ENCODE measurements around the gene HPD.
A peak's percentile ranks its signal among the peaks of the same experiment; 100 is the strongest.
"Not testable (repeated sequence)": the region's sequence is repeated elsewhere in the genome, so short reads cannot be mapped to it uniquely, and the experiment has no call there.

HPD gene

GRCh38 chr12:121858662-121859572 lies at the start of gene HPD:
Gene HPD (minus strand): TSS chr12:121858859. CDS start chr12:121858823, 36 bp downstream.
- DNase-seq (ENCODE audit: low read depth, low spot score), result no peak
- no peak within 1 kb of the TSS for H3K4me3 ChIP-seq
- no peak within 1 kb of the TSS for H3K27ac ChIP-seq
- no peaks in the 10 kb centered on the region for H3K36me3 ChIP-seq (ENCODE audit: insufficient read depth, low read length)
- no peak for TF ChIP-seq POLR2AphosphoS5 (IDR thresholded peaks at IDR 0.05; ENCODE audit: borderline replicate concordance, low read depth, low read length)
- no peak for TF ChIP-seq FOXP2 (optimal IDR thresholded peaks at IDR 0.05; ENCODE audit: control extremely low read depth, extremely low read length, insufficient read depth)
- TF ChIP-seq EZH2 (IDR thresholded peaks at IDR 0.05), result no peak
- H3K9me3 ChIP-seq (ENCODE audit: low read depth, low read length), result no peaks in the 10 kb centered on the region
- H3K9ac ChIP-seq (ENCODE audit: insufficient read length), result no peak within 1 kb of the TSS

- Histone ChIP-seq H3K9me3 (ENCODE audit: low read depth, low read length) (no peaks in the 10 kb centered on the region), H3K4me3 (no peak overlapping the region), H3K9ac (ENCODE audit: insufficient read length) (no peak overlapping the region), H3K36me3 (ENCODE audit: insufficient read depth, low read length) (peaks cover 56% of the 10 kb centered on the region), H3K27ac (peak overlapping the region; percentile 67)
- no peak for TF ChIP-seq FOXP2 (optimal IDR thresholded peaks at IDR 0.05; ENCODE audit: control extremely low read depth, extremely low read length, insufficient read depth)
- TF ChIP-seq POLR2AphosphoS5 (IDR thresholded peaks at IDR 0.05; ENCODE audit: borderline replicate concordance, low read depth, low read length), result no peak
- no peak for TF ChIP-seq EZH2 (IDR thresholded peaks at IDR 0.05)
- no peak for DNase-seq (ENCODE audit: low read depth, low spot score)
These were observed 47.1 kb upstream of the HPD start for GRCh38 chr12:121905746-121906145.

DNA sequence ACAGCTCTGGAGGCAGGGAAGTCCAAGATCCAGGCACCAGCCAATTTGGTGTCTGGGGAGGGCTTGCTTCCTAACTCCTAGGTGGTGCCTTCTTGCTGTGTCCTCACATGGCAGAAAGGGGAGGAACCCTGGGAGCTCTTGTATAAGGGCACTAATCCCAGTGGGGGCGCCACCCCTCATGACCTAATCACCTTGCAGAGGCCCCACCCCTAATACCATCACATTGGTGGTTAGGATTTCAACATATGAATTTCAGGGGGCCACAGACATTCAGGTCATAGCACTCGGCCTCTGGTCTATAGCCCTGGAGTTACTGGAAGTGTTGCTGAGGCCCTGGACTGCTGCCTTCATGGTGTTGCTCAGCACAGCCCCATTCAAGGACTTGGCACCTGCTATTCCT lies 44.5 kb upstream of the HPD start:
- Histone ChIP-seq H3K36me3 (ENCODE audit: insufficient read depth, low read length) (peaks cover 53% of the 10 kb centered on the region), H3K27ac (no peak overlapping the region), H3K9ac (ENCODE audit: insufficient read length) (no peak overlapping the region), H3K4me3 (no peak overlapping the region), H3K9me3 (ENCODE audit: low read depth, low read length) (no peaks in the 10 kb centered on the region)
- TF ChIP-seq POLR2AphosphoS5 (IDR thresholded peaks at IDR 0.05; ENCODE audit: borderline replicate concordance, low read depth, low read length) (no peak), EZH2 (IDR thresholded peaks at IDR 0.05) (no peak), FOXP2 (optimal IDR thresholded peaks at IDR 0.05; ENCODE audit: control extremely low read depth, extremely low read length, insufficient read depth) (no peak)
- DNase-seq (ENCODE audit: low read depth, low spot score), result no peak

GRCh38 chr12:121899590-121899989 lies 40.9 kb upstream of the HPD start:
- Histone ChIP-seq H3K27ac (no peak overlapping the region), H3K36me3 (ENCODE audit: insufficient read depth, low read length) (peaks cover 69% of the 10 kb centered on the region)

GRCh38 chr12:121898287-121898686 lies 39.6 kb upstream of the HPD start:
- H3K4me3 ChIP-seq, result no peak overlapping the region
- peaks cover 63% of the 10 kb centered on the region for H3K36me3 ChIP-seq (ENCODE audit: insufficient read depth, low read length)
- H3K9ac ChIP-seq (ENCODE audit: insufficient read length), result no peak overlapping the region
- TF ChIP-seq FOXP2 (optimal IDR thresholded peaks at IDR 0.05; ENCODE audit: control extremely low read depth, extremely low read length, insufficient read depth) (no peak), POLR2AphosphoS5 (IDR thresholded peaks at IDR 0.05; ENCODE audit: borderline replicate concordance, low read depth, low read length) (no peak), EZH2 (IDR thresholded peaks at IDR 0.05) (no peak)
- H3K9me3 ChIP-seq (ENCODE audit: low read depth, low read length), result no peaks in the 10 kb centered on the region
- no peak for DNase-seq (ENCODE audit: low read depth, low spot score)
- H3K27ac ChIP-seq, result no peak overlapping the region

More at GRCh38 chr12:121899590-121899989, 40.9 kb upstream of the HPD start:
- H3K4me3 ChIP-seq, result no peak overlapping the region
- TF ChIP-seq POLR2AphosphoS5 (IDR thresholded peaks at IDR 0.05; ENCODE audit: borderline replicate concordance, low read depth, low read length) (no peak), FOXP2 (optimal IDR thresholded peaks at IDR 0.05; ENCODE audit: control extremely low read depth, extremely low read length, insufficient read depth) (no peak), EZH2 (IDR thresholded peaks at IDR 0.05) (no peak)
- no peaks in the 10 kb centered on the region for H3K9me3 ChIP-seq (ENCODE audit: low read depth, low read length)
- DNase-seq (ENCODE audit: low read depth, low spot score), result no peak
- no peak overlapping the region for H3K9ac ChIP-seq (ENCODE audit: insufficient read length)

- Histone ChIP-seq H3K27ac (no peak overlapping the region), H3K9me3 (ENCODE audit: low read depth, low read length) (no peaks in the 10 kb centered on the region), H3K36me3 (ENCODE audit: insufficient read depth, low read length) (peaks cover 39% of the 10 kb centered on the region), H3K9ac (ENCODE audit: insufficient read length) (no peak overlapping the region), H3K4me3 (no peak overlapping the region)
- TF ChIP-seq FOXP2 (optimal IDR thresholded peaks at IDR 0.05; ENCODE audit: control extremely low read depth, extremely low read length, insufficient read depth), result no peak
- TF ChIP-seq EZH2 (IDR thresholded peaks at IDR 0.05), result no peak
- no peak for DNase-seq (ENCODE audit: low read depth, low spot score)
These were observed 36.0 kb upstream of the HPD start for GRCh38 chr12:121894633-121895032.

DNA sequence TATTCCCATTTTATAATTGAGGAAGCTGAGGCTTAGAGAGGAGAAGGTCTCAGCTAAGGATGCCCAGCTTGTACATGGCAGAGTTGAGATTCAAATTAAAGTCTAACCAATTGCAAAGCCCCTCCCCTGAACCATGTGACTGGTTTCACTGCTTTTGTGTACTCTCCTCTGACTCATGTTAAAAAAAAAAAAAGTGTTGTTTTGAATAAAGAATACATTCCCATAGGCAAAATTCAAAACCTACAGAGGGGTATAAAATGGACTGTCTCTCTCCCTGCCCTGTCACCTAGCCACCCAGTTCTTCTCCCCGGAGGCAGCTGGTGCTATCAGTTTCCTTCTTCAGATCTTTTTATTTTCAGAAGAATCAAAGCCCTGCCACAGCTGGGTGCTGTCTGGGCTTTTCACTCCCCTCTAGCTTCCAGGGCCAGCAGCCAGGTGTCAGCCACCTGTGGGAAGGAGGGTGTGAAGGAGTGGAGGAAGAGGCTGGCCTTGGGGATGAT lies 35.4 kb upstream of the HPD start:
- no peak for DNase-seq (ENCODE audit: low read depth, low spot score)
- TF ChIP-seq POLR2AphosphoS5 (IDR thresholded peaks at IDR 0.05; ENCODE audit: borderline replicate concordance, low read depth, low read length) (no peak), EZH2 (IDR thresholded peaks at IDR 0.05) (no peak), FOXP2 (optimal IDR thresholded peaks at IDR 0.05; ENCODE audit: control extremely low read depth, extremely low read length, insufficient read depth) (no peak)
- Histone ChIP-seq H3K4me3 (no peak overlapping the region), H3K27ac (0 out of 2 replicates have a peak overlapping the region, but pooled peaks have one; percentile 1), H3K36me3 (ENCODE audit: insufficient read depth, low read length) (peaks cover 33% of the 10 kb centered on the region), H3K9me3 (ENCODE audit: low read depth, low read length) (no peaks in the 10 kb centered on the region), H3K9ac (ENCODE audit: insufficient read length) (peak overlapping the region; percentile 24)

DNA sequence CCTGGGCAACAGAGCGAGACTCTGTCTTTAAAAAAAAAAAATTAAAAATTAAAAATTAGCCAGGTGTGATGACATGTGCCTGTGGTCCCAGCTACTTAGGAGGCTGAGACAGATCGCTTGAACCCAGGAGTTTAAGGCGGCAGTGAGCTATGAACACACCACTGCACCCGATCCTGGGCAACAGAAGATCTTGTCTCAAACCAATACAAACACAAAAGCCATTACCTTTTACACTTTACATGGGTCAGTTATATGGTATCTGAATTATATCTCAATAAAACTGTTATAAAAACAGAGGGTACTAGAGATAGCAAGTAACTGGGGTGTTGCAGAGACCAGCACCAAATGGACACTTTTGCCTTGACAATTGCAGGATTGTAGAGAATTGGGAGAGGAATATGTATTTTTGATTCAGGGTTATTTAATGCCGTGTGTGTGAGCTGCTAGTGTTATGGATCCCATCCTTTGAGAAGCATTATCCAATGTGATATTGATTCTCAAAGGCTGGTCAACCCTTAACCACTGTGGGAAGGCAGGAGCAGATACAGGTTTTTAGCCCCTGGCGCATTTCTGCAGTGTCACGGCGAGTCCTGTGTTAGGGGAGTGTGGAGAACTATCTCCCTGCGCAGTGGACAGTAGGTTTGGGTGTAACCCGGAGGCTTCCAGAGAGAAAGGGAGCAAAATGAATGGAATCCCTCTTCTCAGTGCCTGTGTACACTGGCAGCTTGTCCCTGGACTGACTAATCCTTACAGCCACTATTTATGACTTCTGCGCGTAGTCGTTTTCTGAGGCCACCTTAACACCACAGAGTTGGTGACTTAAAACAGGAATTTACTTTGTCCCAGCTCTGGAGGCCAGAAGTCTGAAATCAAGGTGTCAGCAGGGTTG lies 34.3 kb upstream of the HPD start:
- Histone ChIP-seq H3K36me3 (ENCODE audit: insufficient read depth, low read length) (peaks cover 28% of the 10 kb centered on the region), H3K9ac (ENCODE audit: insufficient read length) (no peak overlapping the region), H3K4me3 (no peak overlapping the region), H3K9me3 (ENCODE audit: low read depth, low read length) (no peaks in the 10 kb centered on the region), H3K27ac (no peak overlapping the region)
- no peak for TF ChIP-seq EZH2 (IDR thresholded peaks at IDR 0.05)
- TF ChIP-seq POLR2AphosphoS5 (IDR thresholded peaks at IDR 0.05; ENCODE audit: borderline replicate concordance, low read depth, low read length), result no peak
- no peak for DNase-seq (ENCODE audit: low read depth, low spot score)

DNA sequence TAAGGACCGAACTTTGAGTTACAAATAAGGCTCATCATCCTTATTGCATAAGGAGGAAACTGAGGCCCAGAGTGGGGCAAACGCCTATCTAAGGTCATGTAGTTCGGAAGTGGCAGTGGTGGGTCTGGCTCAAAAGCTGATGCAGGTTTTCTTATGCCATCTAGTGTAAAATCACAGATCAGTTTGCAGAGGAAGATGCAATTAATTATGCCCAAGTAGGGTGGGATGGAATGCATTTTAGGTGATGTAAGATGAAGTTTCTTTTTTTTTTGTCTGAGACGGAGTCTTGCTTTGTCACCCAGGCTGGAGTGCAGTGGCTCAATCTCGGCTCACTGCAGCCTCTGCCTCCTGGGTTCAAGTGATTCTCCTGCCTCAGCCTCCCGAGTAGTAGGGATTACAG lies 31.0 kb upstream of the HPD start:
- peak overlapping the region; percentile 92 for H3K9ac ChIP-seq (ENCODE audit: insufficient read length)
- peak overlapping the region; percentile 95 for H3K4me3 ChIP-seq
- DNase-seq (ENCODE audit: low read depth, low spot score); H3K9me3 ChIP-seq (ENCODE audit: low read depth, low read length); H3K27ac ChIP-seq; H3K36me3 ChIP-seq (ENCODE audit: insufficient read depth, low read length): not testable (repeated sequence)
